Peyer's patch (tissue), 4 donors: ENCODE results near the gene AKAP17A.

Experiments
- CTCF ChIP-seq, 6 experiments: fragments of 450-650 bp in 4 of 6; fragments of 200-600 bp in 2 of 6; sonication (generic) in 1 of 6; IDR thresholded peaks; one replicate each; pipeline ENCODE4 v1.5.1; 2017 to 2019; ENCODE audit warnings: antibody characterized with exemption in 6 of 6, mild to moderate bottlenecking in 3 of 6, moderate library complexity in 1 of 6
- POLR2A ChIP-seq, 2 donors: fragments of 450-650 bp; IDR thresholded peaks; one replicate each; pipeline ENCODE4 v1.5.1; 2017; ENCODE audit warnings: antibody characterized with exemption in 2 of 2, mild to moderate bottlenecking in 2 of 2, moderate library complexity in 2 of 2

GRCh38 chrX:1584237-1585011 is 7.0 kb upstream of the AKAP17A start:
- TF ChIP-seq CTCF (IDR thresholded peaks at IDR 0.05) (no peak), POLR2A (IDR thresholded peaks at IDR 0.05) (no peak)
